Epithelial cell of proximal tubule (primary cell): ENCODE results near the gene AOPEP. TPM values are rescaled to one million over a fixed set of nuclear protein-coding genes. Genes with fewer than 3 reads are reported as not detected.

Experiments used
- DNase-seq: peaks from one replicate; pipeline ENCODE4 v3.0.0-alpha.2; 2011; ENCODE audit warnings: low read depth
- H3K4me3 ChIP-seq: 2 replicates; pipeline ENCODE4 v1.5.1; 2011; ENCODE audit warnings: low read depth, mild to moderate bottlenecking, low read length
- total RNA-seq: library from RNA; depleted of rRNA; stranded (reverse); fragments of >200 nt; gene quantifications from 2 replicates; pipeline ENCODE4 v1.2.3, GENCODE V29; 2015
- TF ChIP-seq, protein P1 (sequence below): conservative IDR thresholded peaks from 2 replicates; pipeline ENCODE4 v1.5.1; 2012; ENCODE audit warnings: low read depth, mild to moderate bottlenecking, low read length

Gene AOPEP
- total RNA-seq, 1 donor from 2014 or later: 27.0 TPM

GRCh38 chr9:94728719-94729118 is 2.2 kb downstream of the AOPEP start:
- TF ChIP-seq, protein P1, sequence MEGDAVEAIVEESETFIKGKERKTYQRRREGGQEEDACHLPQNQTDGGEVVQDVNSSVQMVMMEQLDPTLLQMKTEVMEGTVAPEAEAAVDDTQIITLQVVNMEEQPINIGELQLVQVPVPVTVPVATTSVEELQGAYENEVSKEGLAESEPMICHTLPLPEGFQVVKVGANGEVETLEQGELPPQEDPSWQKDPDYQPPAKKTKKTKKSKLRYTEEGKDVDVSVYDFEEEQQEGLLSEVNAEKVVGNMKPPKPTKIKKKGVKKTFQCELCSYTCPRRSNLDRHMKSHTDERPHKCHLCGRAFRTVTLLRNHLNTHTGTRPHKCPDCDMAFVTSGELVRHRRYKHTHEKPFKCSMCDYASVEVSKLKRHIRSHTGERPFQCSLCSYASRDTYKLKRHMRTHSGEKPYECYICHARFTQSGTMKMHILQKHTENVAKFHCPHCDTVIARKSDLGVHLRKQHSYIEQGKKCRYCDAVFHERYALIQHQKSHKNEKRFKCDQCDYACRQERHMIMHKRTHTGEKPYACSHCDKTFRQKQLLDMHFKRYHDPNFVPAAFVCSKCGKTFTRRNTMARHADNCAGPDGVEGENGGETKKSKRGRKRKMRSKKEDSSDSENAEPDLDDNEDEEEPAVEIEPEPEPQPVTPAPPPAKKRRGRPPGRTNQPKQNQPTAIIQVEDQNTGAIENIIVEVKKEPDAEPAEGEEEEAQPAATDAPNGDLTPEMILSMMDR: no peak
- no peak overlapping the region for H3K4me3 ChIP-seq
- no peak for DNase-seq

GRCh38 chr9:94729199-94729598 is 2.7 kb downstream of the AOPEP start:
- no peak overlapping the region for H3K4me3 ChIP-seq
- DNase-seq: no peak
- TF ChIP-seq, protein P1: no peak

DNA sequence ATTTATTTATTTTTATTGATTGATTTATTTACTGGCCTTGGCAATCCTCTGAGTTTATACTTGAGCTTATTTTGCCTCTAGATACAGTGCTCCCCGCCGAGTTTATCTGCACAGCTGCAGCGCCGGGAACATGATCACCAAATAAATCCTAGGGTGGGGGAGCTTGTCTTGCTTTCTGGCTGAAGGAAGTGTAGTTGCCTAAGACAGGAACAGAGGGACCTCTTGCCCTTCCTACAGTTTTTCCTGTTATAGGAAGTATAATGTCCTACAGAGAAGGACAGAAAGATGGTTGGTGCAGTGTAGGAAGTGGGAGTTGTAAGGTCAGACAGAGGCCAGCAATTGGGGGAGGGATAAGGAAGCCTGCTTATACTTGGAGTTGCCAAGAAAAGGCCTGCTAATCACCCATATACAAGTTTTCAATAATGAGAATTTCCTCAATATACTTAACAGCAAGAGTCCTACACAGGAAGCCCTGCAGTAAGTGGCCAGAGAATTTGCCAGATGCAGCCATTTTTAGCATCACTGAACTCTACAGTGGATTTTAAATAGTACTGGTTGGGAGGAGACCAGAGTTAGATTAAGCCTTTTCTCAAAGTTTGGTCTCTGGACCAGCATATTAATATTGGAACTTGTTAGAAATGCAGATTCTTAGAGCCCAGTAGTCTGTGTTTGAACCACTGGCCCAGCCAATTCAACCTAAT is 7.7 kb downstream of the AOPEP start:
- no peak overlapping the region for H3K4me3 ChIP-seq
- TF ChIP-seq, protein P1: no peak
- no peak for DNase-seq

GRCh38 chr9:94736759-94737158 is 10.3 kb downstream of the AOPEP start:
- DNase-seq: no peak
- no peak overlapping the region for H3K4me3 ChIP-seq
- TF ChIP-seq, protein P1: no peak

DNA sequence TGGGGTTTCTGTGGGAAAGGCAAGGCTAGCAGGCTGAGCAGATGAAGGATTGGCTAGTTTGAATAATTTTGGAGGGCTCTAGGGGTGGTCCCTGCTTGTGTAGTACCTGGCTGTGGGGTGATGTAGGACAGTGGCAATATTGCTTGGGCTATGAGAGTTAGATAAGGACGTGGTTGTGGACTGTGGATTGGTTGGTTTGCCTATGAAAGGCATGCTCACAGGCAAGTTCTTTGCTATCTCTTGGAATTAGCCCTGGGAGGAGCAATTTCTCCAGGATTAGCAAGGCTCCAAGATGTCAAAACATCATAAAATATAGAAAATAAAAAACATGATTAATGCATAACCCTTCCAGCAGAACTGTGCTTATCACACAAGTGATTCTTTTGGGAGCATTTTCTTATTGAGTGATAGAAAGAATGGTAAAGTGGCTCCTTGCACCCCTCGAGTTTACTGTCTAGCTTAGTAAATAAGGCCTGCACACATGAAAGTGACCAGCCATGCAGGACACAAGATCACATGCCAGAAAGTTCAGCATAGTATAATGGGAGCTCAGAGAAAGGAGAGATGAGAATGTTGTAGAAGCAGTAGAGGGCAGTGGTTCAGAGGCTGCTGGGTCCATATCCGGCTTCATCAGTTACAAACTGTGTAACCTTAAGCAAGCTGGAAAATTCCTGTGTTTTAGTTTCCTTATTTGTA is 13.8 kb downstream of the AOPEP start:
- TF ChIP-seq, protein P1: peak; percentile 39
- no peak for DNase-seq
- no peak overlapping the region for H3K4me3 ChIP-seq

GRCh38 chr9:94741866-94742265 is 15.4 kb downstream of the AOPEP start:
- TF ChIP-seq, protein P1: no peak
- no peak overlapping the region for H3K4me3 ChIP-seq
- no peak for DNase-seq
